Spinal cord (tissue), 4 donors: ENCODE measurements around the gene ZNF80. TPM values are rescaled to one million over a fixed set of nuclear protein-coding genes. Genes with fewer than 3 reads are reported as not detected.

Experiments
- polyA plus RNA-seq, 2 donors: library from polyadenylated mRNA; unstranded; fragments of 120-200 nt; gene quantifications; one replicate each; pipeline ENCODE4 v1.2.1, GENCODE V29; 2013; ENCODE audit not compliant: insufficient read length in 2 of 2
- total RNA-seq, 2 donors: library from RNA; depleted of rRNA in 1 of 2; stranded (reverse); fragments of 120-200 nt in 1 of 2; fragments of >200 nt in 1 of 2; gene quantifications; one replicate each; pipeline versions ENCODE4 v1.2.3 to v1.2.4, GENCODE V29; 2013 to 2014

Gene ZNF80
- total and polyA plus RNA-seq, 4 donors, result 0.06 to 0.11 TPM; not detected in 2

Other genes starting within 250 kb of the ZNF80 start
- gene CCDC191, start 181.1 kb downstream of the ZNF80 start, total RNA-seq, result 10 to 100 TPM in 1 of 2 donors, 1 to 10 TPM in 1; 5.6 to 11.1 TPM
- 10 to 100 TPM; 13.1 to 13.3 TPM for gene CCDC191, start 181.1 kb downstream of the ZNF80 start, polyA plus RNA-seq
- 10 to 100 TPM; 21.2 to 23.9 TPM for gene QTRT2, start 180.8 kb downstream of the ZNF80 start, total RNA-seq
- gene QTRT2, start 180.8 kb downstream of the ZNF80 start, polyA plus RNA-seq, result 10 to 100 TPM; 10.0 to 15.2 TPM
- gene DRD3, start 58.5 kb downstream of the ZNF80 start, total RNA-seq, result under 1 TPM in 1 of 2 donors, not detected in 1; 0.79 TPM
- under 1 TPM; 0.60 to 0.63 TPM for gene DRD3, start 58.5 kb downstream of the ZNF80 start, polyA plus RNA-seq
- under 1 TPM; 0.10 to 0.17 TPM for gene TIGIT, start 56.5 kb upstream of the ZNF80 start, total RNA-seq
- gene TIGIT, start 56.5 kb upstream of the ZNF80 start, polyA plus RNA-seq, result under 1 TPM in 1 of 2 donors, not detected in 1; 0.15 TPM